IPS-18c (cell line): ENCODE data around the gene PABPN1.

Experiments
- H3K4me3 ChIP-seq: 2 replicates; pipeline ENCODE4 v1.7.0; 2013; ENCODE audit warnings: low read depth, mild to moderate bottlenecking, low read length, moderate library complexity; ENCODE audit not compliant: insufficient read depth
- H3K9me3 ChIP-seq: one replicate; pipeline ENCODE4 v1.6.1; 2013; ENCODE audit warnings: mild to moderate bottlenecking, low read length, moderate library complexity; ENCODE audit not compliant: control insufficient read depth, insufficient read depth

PABPN1 gene

GRCh38 chr14:23349156-23349845, 28.0 kb downstream of the PABPN1 start:
- no peak overlapping the region for H3K4me3 ChIP-seq
- no peaks in the 10 kb centered on the region for H3K9me3 ChIP-seq

GRCh38 chr14:23351681-23352505, 30.6 kb downstream of the PABPN1 start:
- Histone ChIP-seq H3K4me3 (peak overlapping the region; percentile 85), H3K9me3 (no peaks in the 10 kb centered on the region)

- H3K9me3 ChIP-seq = no peaks in the 10 kb centered on the region
- peak within 1 kb of the TSS; percentile 85 for H3K4me3 ChIP-seq
These were observed 31.5 kb downstream of the PABPN1 start, which contains the start of gene SLC22A17 for GRCh38 chr14:23352506-23353432. Gene SLC22A17 (minus strand): TSS chr14:23352887.

- Histone ChIP-seq H3K4me3 (no peak overlapping the region), H3K9me3 (no peaks in the 10 kb centered on the region)
These were observed 32.1 kb downstream of the PABPN1 start for GRCh38 chr14:23353433-23353780.

GRCh38 chr14:23354990-23355389, 33.7 kb downstream of the PABPN1 start:
- no peaks in the 10 kb centered on the region for H3K9me3 ChIP-seq
- no peak overlapping the region for H3K4me3 ChIP-seq

GRCh38 chr14:23355871-23356435, 34.7 kb downstream of the PABPN1 start:
- no peak overlapping the region for H3K4me3 ChIP-seq
- H3K9me3 ChIP-seq = no peaks in the 10 kb centered on the region

- H3K9me3 ChIP-seq = no peaks in the 10 kb centered on the region
- no peak overlapping the region for H3K4me3 ChIP-seq
These were observed 35.4 kb downstream of the PABPN1 start for GRCh38 chr14:23356662-23357061.

GRCh38 chr14:23357261-23357660, 36.0 kb downstream of the PABPN1 start:
- Histone ChIP-seq H3K9me3 (no peaks in the 10 kb centered on the region), H3K4me3 (no peak overlapping the region)

- Histone ChIP-seq H3K9me3 (no peaks in the 10 kb centered on the region), H3K4me3 (no peak overlapping the region)
These were observed 36.8 kb downstream of the PABPN1 start for GRCh38 chr14:23358042-23358441.

- Histone ChIP-seq H3K9me3 (no peaks in the 10 kb centered on the region), H3K4me3 (no peak overlapping the region)
These were observed 37.4 kb downstream of the PABPN1 start for GRCh38 chr14:23358553-23359166.

- Histone ChIP-seq H3K9me3 (no peaks in the 10 kb centered on the region), H3K4me3 (no peak overlapping the region)
These were observed 37.9 kb downstream of the PABPN1 start for GRCh38 chr14:23359167-23359626.

- Histone ChIP-seq H3K9me3 (no peaks in the 10 kb centered on the region), H3K4me3 (no peak overlapping the region)
These were observed 38.6 kb downstream of the PABPN1 start for GRCh38 chr14:23359722-23360447.

GRCh38 chr14:23360496-23360895, 39.2 kb downstream of the PABPN1 start:
- Histone ChIP-seq H3K9me3 (no peaks in the 10 kb centered on the region), H3K4me3 (no peak overlapping the region)

GRCh38 chr14:23361320-23361719, 40.1 kb downstream of the PABPN1 start:
- Histone ChIP-seq H3K9me3 (no peaks in the 10 kb centered on the region), H3K4me3 (no peak overlapping the region)

- no peak overlapping the region for H3K4me3 ChIP-seq
- no peaks in the 10 kb centered on the region for H3K9me3 ChIP-seq
These were observed 40.5 kb downstream of the PABPN1 start for GRCh38 chr14:23361763-23362162.

- no peaks in the 10 kb centered on the region for H3K9me3 ChIP-seq
These were observed 40.9 kb downstream of the PABPN1 start for GRCh38 chr14:23362200-23362599.

More at GRCh38 chr14:23362200-23362599, 40.9 kb downstream of the PABPN1 start:
- no peak overlapping the region for H3K4me3 ChIP-seq
